HepG2 (cell line): ENCODE results near the gene SYTL5. TPM values are rescaled to one million over a fixed set of nuclear protein-coding genes. Genes with fewer than 3 reads are reported as not detected.

Experiments
- ATAC-seq: fragments of 200-7000 bp; cut with Tn5 transposase; 3 replicates; pipeline ENCODE4 v1.9.1; 2020; ENCODE audit warnings: mild to moderate bottlenecking, moderate library complexity
- BruUV-seq: library from RNA; stranded (reverse); fragments of 400-500 nt; replicated peaks from 2 replicates; lab custom pipeline; 2021; lab: Mats Ljungman, UMichigan
- CTCF ChIA-PET: fragments of 300-600 bp; formaldehyde crosslinking; extraction: SDS; loops from one replicate; lab custom pipeline; 2021; ENCODE audit warnings: low total read pairs, inconsistent platforms, low intra/inter-chr PET ratio; lab: Yijun Ruan, JAX
- POLR2A ChIA-PET: fragments of 350-600 bp; sonication (Branson Sonifier 250); formaldehyde crosslinking; loops from one replicate; lab custom pipeline; 2020; ENCODE audit warnings: antibody characterized with exemption, inconsistent platforms; lab: Yijun Ruan, JAX
- DNase-seq: peaks from one replicate; pipeline ENCODE4 v3.0.0-alpha.2; 2015; ENCODE audit warnings: low spot score
- FAIRE-seq: peaks from 3 replicates; lab custom pipeline; 2011; peaks lifted over from hg19 to GRCh38; lab: Jason Lieb, UNC
- H2AFZ ChIP-seq: one replicate; pipeline ENCODE4 v1.6.1; 2011; ENCODE audit warnings: low read length, inconsistent platforms
- H3K27ac ChIP-seq: fragments of 300-600 bp; 3 replicates; pipeline ENCODE4 v1.8.0; 2011; ENCODE audit warnings: mixed run types, mild to moderate bottlenecking, mixed read lengths, low read length, inconsistent platforms; ENCODE audit not compliant: insufficient read depth; ENCODE audit errors: extremely low read length
- H3K27me3 ChIP-seq, 2 experiments: fragments of 200-600 bp in 1 of 2; 2 replicates in 1 of 2; 3 replicates in 1 of 2; pipeline versions ENCODE4 v1.6.0 to v1.8.0; 2011; ENCODE audit warnings: low read length in 2 of 2, mild to moderate bottlenecking in 2 of 2, moderate library complexity in 2 of 2, inconsistent platforms in 1 of 2; ENCODE audit not compliant: insufficient read depth in 2 of 2, control insufficient read depth in 1 of 2
- H3K36me3 ChIP-seq, 2 experiments: fragments of 200-600 bp in 1 of 2; replicated peaks in 1 of 2; 2 replicates in 1 of 2; 3 replicates in 1 of 2; pipeline versions ENCODE4 v1.5.1 to v1.8.0; 2011; ENCODE audit warnings: low read length in 2 of 2, inconsistent platforms in 1 of 2; ENCODE audit not compliant: insufficient read depth in 2 of 2, control insufficient read depth in 1 of 2
- H3K4me1 ChIP-seq: 2 replicates; pipeline ENCODE4 v1.5.1; 2012; ENCODE audit warnings: low read length, inconsistent platforms; ENCODE audit not compliant: insufficient read depth
- H3K4me2 ChIP-seq: 2 replicates; pipeline ENCODE4 v1.6.0; 2011; ENCODE audit warnings: low read depth, low read length, inconsistent platforms
- H3K4me3 ChIP-seq, 3 experiments: fragments of 200-600 bp in 1 of 3; sonication (generic), shearing (Covaris generic) in 1 of 3; replicated peaks in 1 of 3; 2 replicates each; pipeline ENCODE4 v1.5.1; 2011 to 2016; ENCODE audit warnings: low read length in 3 of 3, inconsistent platforms in 2 of 3, low read depth in 2 of 3, mild to moderate bottlenecking in 2 of 3, control low read depth in 1 of 3, mixed read lengths in 1 of 3; ENCODE audit not compliant: insufficient read depth in 1 of 3
- H3K79me2 ChIP-seq: one replicate; pipeline ENCODE4 v1.6.1; 2011; ENCODE audit warnings: low read length, inconsistent platforms; ENCODE audit not compliant: insufficient read depth
- H3K9ac ChIP-seq: 2 replicates; pipeline ENCODE4 v1.6.0; 2011; ENCODE audit warnings: mild to moderate bottlenecking, low read depth, low read length, inconsistent platforms; ENCODE audit not compliant: insufficient read depth
- H3K9me3 ChIP-seq: 2 replicates; pipeline ENCODE4 v1.5.1; 2012; ENCODE audit warnings: mild to moderate bottlenecking, low read length
- H4K20me1 ChIP-seq: 2 replicates; pipeline ENCODE4 v1.6.0; 2011; ENCODE audit warnings: inconsistent platforms, mild to moderate bottlenecking, low read length, moderate library complexity; ENCODE audit not compliant: insufficient read depth
- AKNA ChIP-seq: sonication (generic); formaldehyde crosslinking; IDR thresholded peaks from 2 replicates; pipeline ENCODE4 v1.4.0; 2020; ENCODE audit warnings: missing genetic modification reagents, borderline replicate concordance
- BRCA1 ChIP-seq: sonication (generic); formaldehyde crosslinking; IDR thresholded peaks from 2 replicates; pipeline ENCODE4 v1.4.0; 2020; ENCODE audit warnings: missing genetic modification reagents
- HNRNPH1 ChIP-seq: fragments of 200-400 bp; formaldehyde crosslinking; optimal IDR thresholded peaks from 2 replicates; pipeline ENCODE3; 2017; ENCODE audit warnings: mild to moderate bottlenecking, low read depth, low read length
- KAT7 ChIP-seq: IDR thresholded peaks from 2 replicates; pipeline ENCODE4 v1.6.1; 2018; ENCODE audit warnings: borderline replicate concordance, missing compliant biosample characterization
- KLF9 ChIP-seq: IDR thresholded peaks from 2 replicates; pipeline ENCODE4 v1.6.1; 2016; ENCODE audit warnings: low read depth
- NRL ChIP-seq: sonication (generic); formaldehyde crosslinking; IDR thresholded peaks from 2 replicates; pipeline ENCODE4 v1.5.0; 2020; ENCODE audit warnings: missing genetic modification reagents, mild to moderate bottlenecking, moderate library complexity, borderline replicate concordance
- RFX1 ChIP-seq: fragments of 450-650 bp; IDR thresholded peaks from 2 replicates; pipeline ENCODE4 v1.6.1; 2017
- RFXANK ChIP-seq: IDR thresholded peaks from 2 replicates; pipeline ENCODE4 v1.6.1; 2016
- SRSF9 ChIP-seq: fragments of 200-400 bp; formaldehyde crosslinking; IDR thresholded peaks from 2 replicates; pipeline ENCODE4 v1.6.1; 2018; ENCODE audit warnings: borderline replicate concordance, mild to moderate bottlenecking, low read depth, low read length; ENCODE audit not compliant: insufficient read depth, poor library complexity, severe bottlenecking
- TBP ChIP-seq: sonication (generic); formaldehyde crosslinking; IDR thresholded peaks from 2 replicates; pipeline ENCODE4 v1.5.0; 2020; ENCODE audit warnings: missing genetic modification reagents
- ZBTB34 ChIP-seq: sonication (generic); formaldehyde crosslinking; IDR thresholded peaks from 2 replicates; pipeline ENCODE4 v1.8.0; 2022; ENCODE audit warnings: mild to moderate bottlenecking, missing genetic modification reagents
- ZKSCAN1 ChIP-seq: fragments of 150-350 bp; IDR thresholded peaks from 2 replicates; pipeline ENCODE4 v1.6.1; 2014; ENCODE audit warnings: low read length
- ZNF18 ChIP-seq: sonication (generic); formaldehyde crosslinking; IDR thresholded peaks from 2 replicates; pipeline ENCODE4 v1.8.0; 2022; ENCODE audit warnings: mild to moderate bottlenecking, missing genetic modification reagents; ENCODE audit not compliant: insufficient replicate concordance
- ZNF503 ChIP-seq: sonication (generic); formaldehyde crosslinking; IDR thresholded peaks from 2 replicates; pipeline ENCODE4 v1.4.0; 2020; ENCODE audit warnings: missing genetic modification reagents
- ZSCAN22 ChIP-seq: sonication (generic); formaldehyde crosslinking; IDR thresholded peaks from 2 replicates; pipeline ENCODE4 v1.4.0; 2020; ENCODE audit warnings: mild to moderate bottlenecking, missing genetic modification reagents
- WGBS: methylation state at CpG from one replicate; pipeline ENCODE4 v1.1.6; 2017; ENCODE audit warnings: low lambda C conversion rate; 5-methylcytosine and 5-hydroxymethylcytosine counted together
- in situ Hi-C: cut with HindIII; loops from 2 replicates; pipeline ENCODE4 v1.10.0; 2017; ENCODE audit warnings: low pct_unique_long_range_greater_than_20kb; ENCODE audit not compliant: extremely low pct_ligation_motif_present
- intact Hi-C: fragments of 100-400 bp; cut with micrococcal nuclease; formaldehyde crosslinking; loops from one replicate; pipeline ENCODE4 v1.10.0; 2022; ENCODE audit not compliant: unreplicated experiment
- polyA plus RNA-seq, 8 experiments: library from polyadenylated mRNA; depleted of rRNA in 3 of 8; stranded (reverse) in 7 of 8; unstranded in 1 of 8; fragments of >200 nt; fragmentation: Illumina TruSeq in 4 of 8; extraction: Trizol in 4 of 8; gene quantifications; 2 replicates each; pipeline versions ENCODE4 v1.2.1 to v1.2.3, GENCODE V29; 2011 to 2016; ENCODE audit warnings: low read depth in 4 of 8, missing spikeins in 1 of 8, mixed read lengths in 1 of 8; ENCODE audit not compliant: insufficient read depth in 1 of 8
- total RNA-seq, 5 experiments: library from RNA; depleted of rRNA; stranded (reverse); fragments of >200 nt; fragmentation: Illumina TruSeq; extraction: Trizol; gene quantifications; 2 replicates each; pipeline ENCODE4 v1.2.3, GENCODE V29; 2016; ENCODE audit warnings: low read depth in 1 of 5

SYTL5 gene
- total and polyA plus RNA-seq, 2 of the 13 experiments (the other 11 are each of a cell fraction or from before 2014, with no cell fraction given): not detected

- in situ Hi-C loops: no loop called here
- ChIA-PET POLR2A (no interaction called here), CTCF (no interaction called here)
- Histone ChIP-seq H3K36me3 (no peaks in the 10 kb centered on the region), H3K27me3 (no peaks in the 10 kb centered on the region), H3K9ac (no peak overlapping the region), H3K9me3 (no peaks in the 10 kb centered on the region), H3K4me2 (no peak overlapping the region), H4K20me1 (no peaks in the 10 kb centered on the region), H2AFZ (no peak overlapping the region), H3K27ac (no peak overlapping the region), H3K4me1 (no peaks in the 10 kb centered on the region), H3K79me2 (no peaks in the 10 kb centered on the region), H3K4me3 (no peak overlapping the region)
- 0% methylated on average over 2 of the region's 2 CpGs for WGBS
- no peak for DNase-seq
- intact Hi-C loops: no loop called here
- no peak for ATAC-seq
- BruUV-seq: no TSS peak
- FAIRE-seq: no peak
- no peak for TF ChIP-seq RFXANK (CRISPR knock-in tag)
- TF ChIP-seq ZNF18: no peak
- TF ChIP-seq BRCA1 (CRISPR knock-in tag): no peak
- no peak for TF ChIP-seq AKNA (CRISPR knock-in tag)
- no peak for TF ChIP-seq KLF9
- no peak for TF ChIP-seq ZKSCAN1
- no peak for TF ChIP-seq ZBTB34 (CRISPR knock-in tag)
- TF ChIP-seq ZNF503 (CRISPR knock-in tag): no peak
- TF ChIP-seq KAT7 (CRISPR knock-in tag): no peak
- TF ChIP-seq TBP: no peak
- TF ChIP-seq NRL (CRISPR knock-in tag): no peak
- no peak for TF ChIP-seq ZSCAN22 (CRISPR knock-in tag)
- TF ChIP-seq RFX1: no peak
- no peak for TF ChIP-seq SRSF9
- TF ChIP-seq HNRNPH1: no peak
Observed at GRCh38 chrX:38138157-38138891, 132.0 kb downstream of the SYTL5 start.
